ENCODE data around the gene AVP.

The AVP gene

GRCh38 chr20:3101737-3102574, 17.4 kb upstream of the AVP start:
- H3K4me1 ChIP-seq (ENCODE audit: control insufficient read depth in 1 of 2, insufficient read depth in 1 of 2, low read depth in 1 of 2, low read length in 1 of 2) = peaks cover 19 to 25% of the 10 kb centered on the region in 2 experiments
- TF ChIP-seq CTCF (IDR thresholded peaks at IDR 0.05) = no peak
- H3K9me3 ChIP-seq = no peaks in the 10 kb centered on the region
- H3K36me3 ChIP-seq = no peaks in the 10 kb centered on the region
- no peaks in the 10 kb centered on the region for H3K27me3 ChIP-seq
- H3K4me3 ChIP-seq (ENCODE audit: low read depth in 1 of 2, low read length in 1 of 2) = peak overlapping the region in 1 of 2 experiments; percentile 34
- H3K27ac ChIP-seq = peak overlapping the region; percentile 41

- H3K27me3 ChIP-seq = peaks cover 4% of the 10 kb centered on the region
- no peak overlapping the region for H3K27ac ChIP-seq
- H3K36me3 ChIP-seq = no peaks in the 10 kb centered on the region
- no peaks in the 10 kb centered on the region for H3K9me3 ChIP-seq
- H3K4me3 ChIP-seq (ENCODE audit: low read depth in 1 of 2, low read length in 1 of 2) = no peak overlapping the region
- H3K4me1 ChIP-seq (ENCODE audit: control insufficient read depth in 1 of 2, insufficient read depth in 1 of 2, low read depth in 1 of 2, low read length in 1 of 2) = peaks cover 12 to 18% of the 10 kb centered on the region in 2 experiments
- TF ChIP-seq CTCF (IDR thresholded peaks at IDR 0.05) = no peak
These were observed 16.7 kb upstream of the AVP start for GRCh38 chr20:3101251-3101650.

GRCh38 chr20:3100480-3100879, 16.0 kb upstream of the AVP start:
- Histone ChIP-seq H3K27me3 (peaks cover 11% of the 10 kb centered on the region), H3K4me3 (ENCODE audit: low read depth in 1 of 2, low read length in 1 of 2) (no peak overlapping the region), H3K9me3 (no peaks in the 10 kb centered on the region), H3K36me3 (no peaks in the 10 kb centered on the region), H3K27ac (no peak overlapping the region), H3K4me1 (ENCODE audit: control insufficient read depth in 1 of 2, insufficient read depth in 1 of 2, low read depth in 1 of 2, low read length in 1 of 2) (peaks cover 12 to 18% of the 10 kb centered on the region in 2 experiments)
- no peak for TF ChIP-seq CTCF (IDR thresholded peaks at IDR 0.05)

GRCh38 chr20:3094848-3095629, 10.5 kb upstream of the AVP start:
- no peaks in the 10 kb centered on the region for H3K9me3 ChIP-seq
- H3K36me3 ChIP-seq = no peaks in the 10 kb centered on the region
- no peak overlapping the region for H3K4me3 ChIP-seq (ENCODE audit: low read depth in 1 of 2, low read length in 1 of 2)
- peaks cover 66% of the 10 kb centered on the region for H3K27me3 ChIP-seq
- peaks cover 16 to 20% of the 10 kb centered on the region in 2 experiments for H3K4me1 ChIP-seq (ENCODE audit: control insufficient read depth in 1 of 2, insufficient read depth in 1 of 2, low read depth in 1 of 2, low read length in 1 of 2)
- no peak for TF ChIP-seq CTCF (IDR thresholded peaks at IDR 0.05)
- H3K27ac ChIP-seq = no peak overlapping the region

- Histone ChIP-seq H3K27me3 (peaks cover 76% of the 10 kb centered on the region), H3K36me3 (no peaks in the 10 kb centered on the region), H3K4me3 (ENCODE audit: low read depth in 1 of 2, low read length in 1 of 2) (peak overlapping the region in 1 of 2 experiments; percentile 59), H3K27ac (no peak overlapping the region), H3K9me3 (no peaks in the 10 kb centered on the region), H3K4me1 (ENCODE audit: control insufficient read depth in 1 of 2, insufficient read depth in 1 of 2, low read depth in 1 of 2, low read length in 1 of 2) (peaks cover 16 to 20% of the 10 kb centered on the region in 2 experiments)
- no peak for TF ChIP-seq CTCF (IDR thresholded peaks at IDR 0.05)
These were observed 9.4 kb upstream of the AVP start for GRCh38 chr20:3093861-3094361.
